HCT116 (cell line): Measurements from ENCODE around the gene SLCO2A1. TPM values are rescaled to one million over a fixed set of nuclear protein-coding genes. Genes with fewer than 3 reads are reported as not detected.

Source experiments
- ATAC-seq: fragments of 200-7000 bp; cut with Tn5 transposase; 2 replicates; pipeline ENCODE4 v1.9.1; 2020; ENCODE audit warnings: mild to moderate bottlenecking, moderate library complexity
- BruUV-seq: library from RNA; stranded (reverse); fragments of 400-500 nt; replicated peaks from 2 replicates; lab custom pipeline; 2021; lab: Mats Ljungman, UMichigan
- CTCF ChIA-PET: fragments of 300-600 bp; sonication (Branson Sonifier 250); formaldehyde crosslinking; loops from one replicate; lab custom pipeline; 2021; ENCODE audit warnings: antibody characterized with exemption; lab: Charles Lee
- POLR2A ChIA-PET: fragments of 300-600, 350-600 bp; sonication (Branson Sonifier 250); formaldehyde crosslinking; loops from one replicate; lab custom pipeline; 2021; ENCODE audit warnings: antibody characterized with exemption; lab: Charles Lee
- RAD21 ChIA-PET, 2 experiments: fragments of 300-600 bp; sonication (Branson Sonifier 250); formaldehyde crosslinking; loops; one replicate each; lab custom pipeline; 2023; ENCODE audit warnings: low total read pairs in 2 of 2; ENCODE audit not compliant: uncharacterized antibody in 2 of 2, unreplicated experiment in 2 of 2, low non-redundant PET in 1 of 2; lab: Charles Lee
- DNase-seq: peaks from one replicate; pipeline ENCODE4 v3.0.0-alpha.2; 2010; ENCODE audit warnings: low read depth, low spot score
- H2AFZ ChIP-seq: fragments of 200-600 bp; shearing (Covaris generic), sonication (generic); 2 replicates; pipeline ENCODE4 v1.6.1; 2017; ENCODE audit warnings: low read depth, mixed run types, mixed read lengths, antibody characterized with exemption, low read length; ENCODE audit not compliant: poor library complexity, severe bottlenecking
- H3K27ac ChIP-seq: 2 replicates; pipeline ENCODE4 v1.5.1; 2012; ENCODE audit warnings: low read depth, low read length
- H3K27me3 ChIP-seq: fragments of 200-600 bp; sonication (generic); 2 replicates; pipeline ENCODE4 v1.6.1; 2016; ENCODE audit warnings: mixed run types, low read length, mixed read lengths; ENCODE audit not compliant: insufficient read depth
- H3K36me3 ChIP-seq, 2 experiments: fragments of 200-500 bp in 1 of 2; fragments of 200-600 bp in 1 of 2; sonication (Bioruptor generic) in 1 of 2; sonication (generic) in 1 of 2; 2 replicates each; pipeline versions ENCODE4 v1.5.1 to v1.6.1; 2014 to 2016; ENCODE audit warnings: low read length in 2 of 2, inconsistent platforms in 1 of 2, mixed read lengths in 1 of 2, mixed run types in 1 of 2; ENCODE audit not compliant: insufficient read depth in 2 of 2, control insufficient read depth in 1 of 2
- H3K4me1 ChIP-seq, 2 experiments: fragments of 200-600 bp in 1 of 2; sonication (generic) in 1 of 2; 2 replicates each; pipeline versions ENCODE4 v1.5.1 to v1.6.1; 2012 to 2017; ENCODE audit warnings: low read length in 2 of 2, inconsistent platforms in 1 of 2, mild to moderate bottlenecking in 1 of 2, mixed read lengths in 1 of 2, mixed run types in 1 of 2, moderate library complexity in 1 of 2; ENCODE audit not compliant: insufficient read depth in 2 of 2, control insufficient read depth in 1 of 2
- H3K4me2 ChIP-seq: fragments of 200-600 bp; sonication (generic); 2 replicates; pipeline ENCODE4 v1.6.1; 2017; ENCODE audit warnings: mixed run types, low read length, mixed read lengths
- H3K4me3 ChIP-seq, 2 experiments: fragments of 200-600 bp in 1 of 2; sonication (generic) in 1 of 2; replicated peaks in 1 of 2; 2 replicates each; pipeline ENCODE4 v1.5.1; 2011 to 2016; ENCODE audit warnings: low read length in 2 of 2, control low read depth in 1 of 2, low read depth in 1 of 2, mild to moderate bottlenecking in 1 of 2, mixed read lengths in 1 of 2, mixed run types in 1 of 2
- H3K79me2 ChIP-seq: fragments of 200-600 bp; sonication (generic); 2 replicates; pipeline ENCODE4 v1.6.1; 2017; ENCODE audit warnings: mild to moderate bottlenecking, mixed run types, low read length, moderate library complexity, mixed read lengths; ENCODE audit not compliant: insufficient read depth
- H3K9ac ChIP-seq: fragments of 200-600 bp; sonication (generic); 2 replicates; pipeline ENCODE4 v1.6.1; 2016; ENCODE audit warnings: low read length, mixed read lengths
- H3K9me2 ChIP-seq: fragments of 200-600 bp; sonication (generic), shearing (Covaris generic); 2 replicates; pipeline ENCODE4 v1.6.1; 2017; ENCODE audit warnings: mixed run types, mild to moderate bottlenecking, moderate library complexity; ENCODE audit not compliant: insufficient read depth
- H3K9me3 ChIP-seq, 2 experiments: fragments of 200-500 bp in 1 of 2; fragments of 200-600 bp in 1 of 2; sonication (Bioruptor generic) in 1 of 2; sonication (generic) in 1 of 2; 2 replicates each; pipeline ENCODE4 v1.6.1; 2014 to 2017; ENCODE audit warnings: low read length in 2 of 2, mixed read lengths in 2 of 2, inconsistent platforms in 1 of 2, low read depth in 1 of 2, mild to moderate bottlenecking in 1 of 2, mixed run types in 1 of 2, moderate library complexity in 1 of 2; ENCODE audit not compliant: control insufficient read depth in 1 of 2, insufficient read depth in 1 of 2
- H4K20me1 ChIP-seq: fragments of 200-600 bp; sonication (generic), shearing (Covaris generic); 2 replicates; pipeline ENCODE4 v1.6.1; 2017; ENCODE audit warnings: mixed run types, mild to moderate bottlenecking, moderate library complexity; ENCODE audit not compliant: insufficient read depth
- CBX3 ChIP-seq: IDR thresholded peaks from 2 replicates; pipeline ENCODE4 v1.6.1; 2012; ENCODE audit warnings: low read depth
- CTCF ChIP-seq, 3 experiments: fragments of 200-600 bp in 1 of 3; sonication (generic) in 1 of 3; IDR thresholded peaks in 2 of 3; conservative IDR thresholded peaks in 1 of 3; 2 replicates each; pipeline ENCODE4 v1.5.1; 2012 to 2017; ENCODE audit warnings: low read depth in 2 of 3, low read length in 2 of 3, antibody characterized with exemption in 1 of 3, borderline replicate concordance in 1 of 3, control low read depth in 1 of 3, mild to moderate bottlenecking in 1 of 3, mixed read lengths in 1 of 3, mixed run types in 1 of 3, moderate library complexity in 1 of 3; ENCODE audit not compliant: insufficient read depth in 1 of 3
- EZH2 ChIP-seq: fragments of 200-600 bp; sonication (generic); IDR thresholded peaks from 2 replicates; pipeline ENCODE4 v1.6.1; 2017; ENCODE audit warnings: antibody characterized with exemption, mixed run types
- FOSL1 ChIP-seq: IDR thresholded peaks from 2 replicates; pipeline ENCODE4 v1.6.1; 2012; ENCODE audit warnings: low read depth
- JUND ChIP-seq: IDR thresholded peaks from 2 replicates; pipeline ENCODE4 v1.6.1; 2012
- MAX ChIP-seq: IDR thresholded peaks from 2 replicates; pipeline ENCODE4 v1.6.1; 2012
- POLR2A ChIP-seq: IDR thresholded peaks from 2 replicates; pipeline ENCODE4 v1.7.0; 2011; ENCODE audit warnings: borderline replicate concordance; ENCODE audit not compliant: insufficient read depth, insufficient read length; ENCODE audit errors: extremely low read depth
- POLR2AphosphoS5 ChIP-seq: IDR thresholded peaks from 2 replicates; pipeline ENCODE4 v1.6.1; 2011; ENCODE audit warnings: mild to moderate bottlenecking, low read depth, low read length, moderate library complexity
- RAD21 ChIP-seq: IDR thresholded peaks from 2 replicates; pipeline ENCODE4 v1.6.1; 2012; ENCODE audit warnings: low read depth, mild to moderate bottlenecking
- REST ChIP-seq: IDR thresholded peaks from 2 replicates; pipeline ENCODE4 v1.6.1; 2012; ENCODE audit warnings: low read depth
- SIN3A ChIP-seq: IDR thresholded peaks from 2 replicates; pipeline ENCODE4 v1.6.1; 2012; ENCODE audit warnings: low read depth
- SP1 ChIP-seq: IDR thresholded peaks from 2 replicates; pipeline ENCODE4 v1.6.1; 2012; ENCODE audit warnings: low read depth
- TCF7L2 ChIP-seq: IDR thresholded peaks from 2 replicates; pipeline ENCODE4 v1.7.0; 2011; ENCODE audit warnings: borderline replicate concordance, inconsistent platforms; ENCODE audit not compliant: insufficient read depth, insufficient read length; ENCODE audit errors: extremely low read depth
- YY1 ChIP-seq: IDR thresholded peaks from 2 replicates; pipeline ENCODE4 v1.6.1; 2011; ENCODE audit warnings: low read length, low read depth, moderate library complexity, mild to moderate bottlenecking; ENCODE audit not compliant: insufficient replicate concordance; ENCODE audit errors: extremely low read depth
- ZFX ChIP-seq: fragments of 450-650 bp; IDR thresholded peaks from 2 replicates; pipeline ENCODE4 v1.6.1; 2017
- intact Hi-C: fragments of 100-400 bp; cut with micrococcal nuclease; formaldehyde crosslinking; loops from 2 replicates; pipeline ENCODE4 v1.10.0; 2022
- total RNA-seq: library from RNA; stranded (reverse); gene quantifications from one replicate; pipeline ENCODE4 v1.2.1, GENCODE V29; 2021; ENCODE audit not compliant: unreplicated experiment

SLCO2A1 gene
- total RNA-seq, 1 experiment from 2014 or later: 0.52 TPM

- no peak overlapping the region for H3K27ac ChIP-seq
- no TSS peak for BruUV-seq
- no peak for ATAC-seq
- no peak overlapping the region for H3K4me3 ChIP-seq
- no peak for DNase-seq
- intact Hi-C loops: no loop called here
- CTCF ChIA-PET: no interaction called here
- H3K4me2 ChIP-seq: no peak overlapping the region
- H3K9ac ChIP-seq: no peak overlapping the region
- RAD21 ChIA-PET: no interaction called here
- no peak overlapping the region for H2AFZ ChIP-seq
- no peaks in the 10 kb centered on the region for H3K36me3 ChIP-seq
- POLR2A ChIA-PET: no interaction called here
- H3K27me3 ChIP-seq: peaks cover 5% of the 10 kb centered on the region; the same call in 1 of the 2 replicates
- no peak for TF ChIP-seq POLR2A
- no peak for TF ChIP-seq SP1
- TF ChIP-seq FOSL1: no peak
- TF ChIP-seq CBX3: no peak
- TF ChIP-seq RAD21: no peak
- no peak for TF ChIP-seq ZFX
- TF ChIP-seq MAX: no peak
- TF ChIP-seq CTCF (IDR thresholded peaks at IDR 0.05 in 2 of 3, conservative IDR thresholded peaks at IDR 0.05 in 1 of 3; ENCODE audit: borderline replicate concordance in 1 of 3, insufficient read depth in 1 of 3, low read depth in 2 of 3, low read length in 2 of 3): no peak
- TF ChIP-seq POLR2AphosphoS5: no peak
- TF ChIP-seq REST: no peak
- no peak for TF ChIP-seq EZH2
- no peak for TF ChIP-seq JUND
- TF ChIP-seq YY1: no peak
- TF ChIP-seq TCF7L2: no peak
- TF ChIP-seq SIN3A: no peak
- 0 out of 4 replicates have a peak, but pooled peaks cover 0 to 4% of the 10 kb centered on the region in 2 experiments for H3K4me1 ChIP-seq
- no peaks in the 10 kb centered on the region for H4K20me1 ChIP-seq
- H3K9me3 ChIP-seq: no peaks in the 10 kb centered on the region
- H3K79me2 ChIP-seq: no peaks in the 10 kb centered on the region
- no peaks in the 10 kb centered on the region for H3K9me2 ChIP-seq
These were observed 29.6 kb downstream of the SLCO2A1 start for GRCh38 chr3:133999891-134000685.
